GM18498 (cell line): Measurements from ENCODE around the gene TRAK1.

Experiments used
- ATAC-seq: cut with Tn5 transposase; IDR thresholded peaks from one replicate; pipeline ENCODE4 v1.9.1; 2021; ENCODE audit warnings: mild to moderate bottlenecking, moderate library complexity; ENCODE audit not compliant: unreplicated experiment

The TRAK1 gene

GRCh38 chr3:42194943-42195510, 103.9 kb downstream of the TRAK1 start:
- ATAC-seq, result no peak

- peak; percentile 74 for ATAC-seq
Measured at GRCh38 chr3:42195879-42196330, 104.7 kb downstream of the TRAK1 start.

GRCh38 chr3:42198709-42199108, 107.6 kb downstream of the TRAK1 start:
- no peak for ATAC-seq

GRCh38 chr3:42202217-42202865, 111.2 kb downstream of the TRAK1 start:
- no peak for ATAC-seq

GRCh38 chr3:42204867-42205599, 113.9 kb downstream of the TRAK1 start:
- no peak for ATAC-seq

GRCh38 chr3:42205800-42206514, 114.8 kb downstream of the TRAK1 start:
- peak; percentile 95 for ATAC-seq

- no peak for ATAC-seq
Measured at GRCh38 chr3:42209917-42210316, 118.8 kb downstream of the TRAK1 start.

GRCh38 chr3:42210726-42211125, 119.6 kb downstream of the TRAK1 start:
- no peak for ATAC-seq

GRCh38 chr3:42213417-42213816, 122.3 kb downstream of the TRAK1 start:
- no peak for ATAC-seq

- ATAC-seq, result peak; percentile 33
Measured at GRCh38 chr3:42214064-42214463, 122.9 kb downstream of the TRAK1 start.

- ATAC-seq, result peak; percentile 70
Measured at GRCh38 chr3:42214565-42215283, 123.6 kb downstream of the TRAK1 start.

- ATAC-seq, result peak; percentile 71
Measured at GRCh38 chr3:42216302-42216701, 125.1 kb downstream of the TRAK1 start.

- ATAC-seq, result no peak
Measured at GRCh38 chr3:42216931-42217333, 125.8 kb downstream of the TRAK1 start.

GRCh38 chr3:42220436-42221121, 129.4 kb downstream of the TRAK1 start:
- no peak for ATAC-seq

- ATAC-seq, result no peak
Measured at GRCh38 chr3:42222942-42223693, 132.0 kb downstream of the TRAK1 start.

- ATAC-seq, result no peak
Measured at GRCh38 chr3:42224178-42224577, 133.0 kb downstream of the TRAK1 start.

GRCh38 chr3:42224658-42225421, 133.7 kb downstream of the TRAK1 start:
- no peak for ATAC-seq

GRCh38 chr3:42225486-42226363, 134.6 kb downstream of the TRAK1 start:
- no peak for ATAC-seq
